H9 (cell line): Measurements from ENCODE around the gene DPM2. TPM values are rescaled to one million over a fixed set of nuclear protein-coding genes. Genes with fewer than 3 reads are reported as not detected.
A peak's percentile ranks its signal among the peaks of the same experiment; 100 is the strongest.

Experiments
- DNase-seq: peaks from one replicate; pipeline ENCODE4 v3.0.0-alpha.2; 2017
- H2AFZ ChIP-seq: one replicate; pipeline ENCODE4 v1.6.1; 2013; ENCODE audit warnings: mild to moderate bottlenecking, low read length, control low read depth, moderate library complexity
- H2AK5ac ChIP-seq: 2 replicates; pipeline ENCODE4 v1.6.1; 2013; ENCODE audit warnings: low read length, control low read depth, mixed read lengths; ENCODE audit not compliant: insufficient read length
- H2BK120ac ChIP-seq: one replicate; pipeline ENCODE4 v1.6.1; 2013; ENCODE audit warnings: low read depth, mild to moderate bottlenecking, low read length, control low read depth, inconsistent platforms; ENCODE audit not compliant: poor library complexity, severe bottlenecking
- H2BK12ac ChIP-seq: 2 replicates; pipeline ENCODE4 v1.6.1; 2013; ENCODE audit warnings: low read length, control low read depth, mixed read lengths, low read depth; ENCODE audit not compliant: insufficient read length
- H2BK15ac ChIP-seq: 2 replicates; pipeline ENCODE4 v1.6.1; 2013; ENCODE audit warnings: low read depth, low read length, control low read depth
- H2BK20ac ChIP-seq: one replicate; pipeline ENCODE4 v1.6.1; 2013; ENCODE audit warnings: low read depth, mild to moderate bottlenecking, low read length, control low read depth, inconsistent platforms; ENCODE audit not compliant: poor library complexity, severe bottlenecking
- H2BK5ac ChIP-seq: 2 replicates; pipeline ENCODE4 v1.6.1; 2013; ENCODE audit warnings: low read length, control low read depth, mixed read lengths; ENCODE audit not compliant: insufficient read length
- H3K14ac ChIP-seq: 2 replicates; pipeline ENCODE4 v1.6.1; 2013; ENCODE audit warnings: low read length, control low read depth; ENCODE audit not compliant: insufficient read depth
- H3K18ac ChIP-seq: 2 replicates; pipeline ENCODE4 v1.6.1; 2013; ENCODE audit warnings: low read depth, mild to moderate bottlenecking, mixed read lengths, low read length, control low read depth; ENCODE audit not compliant: insufficient read length
- H3K23ac ChIP-seq: 2 replicates; pipeline ENCODE4 v1.6.1; 2013; ENCODE audit warnings: low read length, control low read depth, mixed read lengths, low read depth; ENCODE audit not compliant: insufficient read length
- H3K23me2 ChIP-seq: 2 replicates; pipeline ENCODE4 v1.6.1; 2013; ENCODE audit warnings: low read depth, mild to moderate bottlenecking, mixed read lengths, low read length, control low read depth; ENCODE audit not compliant: insufficient read length, poor library complexity, severe bottlenecking
- H3K27ac ChIP-seq: 2 replicates; pipeline ENCODE4 v1.5.1; 2013; ENCODE audit warnings: low read length, control low read depth, mixed read lengths, low read depth; ENCODE audit not compliant: insufficient read length
- H3K27me3 ChIP-seq: 2 replicates; pipeline ENCODE4 v1.6.1; 2013; ENCODE audit warnings: low read length, control low read depth, inconsistent platforms; ENCODE audit not compliant: insufficient read depth
- H3K4ac ChIP-seq: 2 replicates; pipeline ENCODE4 v1.6.1; 2013; ENCODE audit warnings: low read depth, mild to moderate bottlenecking, control low read depth, inconsistent platforms, low read length, moderate library complexity
- H3K4me1 ChIP-seq: 2 replicates; pipeline ENCODE4 v1.6.1; 2013; ENCODE audit warnings: low read length, control low read depth, inconsistent platforms; ENCODE audit not compliant: insufficient read depth
- H3K4me2 ChIP-seq: 2 replicates; pipeline ENCODE4 v1.6.1; 2013; ENCODE audit warnings: low read length, control low read depth, mixed read lengths; ENCODE audit not compliant: insufficient read length, insufficient read depth
- H3K56ac ChIP-seq: 2 replicates; pipeline ENCODE4 v1.6.1; 2013; ENCODE audit warnings: low read depth, mild to moderate bottlenecking, mixed read lengths, low read length, control low read depth; ENCODE audit not compliant: insufficient read length
- H3K79me1 ChIP-seq: 2 replicates; pipeline ENCODE4 v1.6.1; 2013; ENCODE audit warnings: low read depth, mild to moderate bottlenecking, moderate library complexity, low read length, control low read depth, inconsistent platforms; ENCODE audit not compliant: insufficient read depth, poor library complexity, severe bottlenecking
- H3K79me2 ChIP-seq: 2 replicates; pipeline ENCODE4 v1.6.1; 2013; ENCODE audit warnings: low read length, control low read depth, inconsistent platforms; ENCODE audit not compliant: insufficient read depth
- H3K9ac ChIP-seq: 2 replicates; pipeline ENCODE4 v1.6.1; 2013; ENCODE audit warnings: low read length, control low read depth, mixed read lengths; ENCODE audit not compliant: insufficient read length; ENCODE audit errors: extremely low read depth
- H3K9me3 ChIP-seq: one replicate; pipeline ENCODE4 v1.6.1; 2013; ENCODE audit warnings: low read depth, low read length, inconsistent platforms; ENCODE audit not compliant: control insufficient read depth
- H3T11ph ChIP-seq: one replicate; pipeline ENCODE4 v1.6.1; 2013; ENCODE audit warnings: mild to moderate bottlenecking, low read length, control low read depth, inconsistent platforms
- H4K20me1 ChIP-seq: one replicate; pipeline ENCODE4 v1.6.1; 2013; ENCODE audit not compliant: control insufficient read depth, insufficient read length, insufficient read depth
- H4K5ac ChIP-seq: 2 replicates; pipeline ENCODE4 v1.6.1; 2013; ENCODE audit warnings: low read depth, mild to moderate bottlenecking, mixed read lengths, low read length, control low read depth; ENCODE audit not compliant: insufficient read length
- H4K8ac ChIP-seq: replicated peaks from 2 replicates; pipeline ENCODE4 v1.6.1; 2013; ENCODE audit warnings: low read length, control low read depth, mixed read lengths, low read depth; ENCODE audit not compliant: insufficient read length
- H4K91ac ChIP-seq: 2 replicates; pipeline ENCODE4 v1.6.1; 2013; ENCODE audit warnings: low read depth, mild to moderate bottlenecking, moderate library complexity, mixed read lengths, low read length, control low read depth; ENCODE audit not compliant: insufficient read length
- H3K27ac Mint-ChIP-seq, 3 experiments: 2 replicates in 2 of 3; 3 replicates in 1 of 3; pipeline ENCODE4 v1.8.0; 2020 to 2021; ENCODE audit warnings: mixed read lengths in 3 of 3, mild to moderate bottlenecking in 1 of 3, moderate library complexity in 1 of 3
- H3K27me3 Mint-ChIP-seq: 2 replicates; pipeline ENCODE4 v1.8.0; 2021; ENCODE audit warnings: low read depth, mild to moderate bottlenecking, moderate library complexity, mixed read lengths
- H3K36me3 Mint-ChIP-seq, 3 experiments: 2 replicates in 2 of 3; 3 replicates in 1 of 3; pipeline ENCODE4 v1.8.0; 2020 to 2021; ENCODE audit warnings: low read depth in 3 of 3, mixed read lengths in 3 of 3; ENCODE audit not compliant: insufficient read depth in 1 of 3
- H3K4me1 Mint-ChIP-seq, 2 experiments: 2 replicates each; pipeline ENCODE4 v1.8.0; 2020; ENCODE audit warnings: mixed read lengths in 2 of 2
- H3K4me3 Mint-ChIP-seq, 2 experiments: 2 replicates in 1 of 2; 3 replicates in 1 of 2; pipeline ENCODE4 v1.8.0; 2020 to 2021; ENCODE audit warnings: mild to moderate bottlenecking in 2 of 2, mixed read lengths in 2 of 2, moderate library complexity in 1 of 2
- H3K9me3 Mint-ChIP-seq, 2 experiments: 2 replicates in 1 of 2; 3 replicates in 1 of 2; pipeline ENCODE4 v1.8.0; 2020; ENCODE audit warnings: mild to moderate bottlenecking in 2 of 2, mixed read lengths in 2 of 2, moderate library complexity in 1 of 2
- CTCF ChIP-seq: fragments of 200-600 bp; sonication (generic); conservative IDR thresholded peaks from 3 replicates; pipeline ENCODE4 v1.8.0; 2021; ENCODE audit warnings: antibody characterized with exemption, mild to moderate bottlenecking
- WGBS: extraction: QIAGEN DNeasy Blood & Tissue Kit; methylation state at CpG from one replicate; pipeline ENCODE4 v1.1.7; 2013; ENCODE audit warnings: missing lambda C conversion rate, low lambda C conversion rate, mixed read lengths; ENCODE audit not compliant: insufficient read length; ENCODE audit errors: extremely low coverage; 5-methylcytosine and 5-hydroxymethylcytosine counted together
- total RNA-seq: library from RNA; stranded (reverse); gene quantifications from 2 replicates; pipeline ENCODE4 v1.2.1, GENCODE V29; 2021

DPM2 gene
- total RNA-seq, 1 experiment from 2014 or later: 46.1 TPM

DNA sequence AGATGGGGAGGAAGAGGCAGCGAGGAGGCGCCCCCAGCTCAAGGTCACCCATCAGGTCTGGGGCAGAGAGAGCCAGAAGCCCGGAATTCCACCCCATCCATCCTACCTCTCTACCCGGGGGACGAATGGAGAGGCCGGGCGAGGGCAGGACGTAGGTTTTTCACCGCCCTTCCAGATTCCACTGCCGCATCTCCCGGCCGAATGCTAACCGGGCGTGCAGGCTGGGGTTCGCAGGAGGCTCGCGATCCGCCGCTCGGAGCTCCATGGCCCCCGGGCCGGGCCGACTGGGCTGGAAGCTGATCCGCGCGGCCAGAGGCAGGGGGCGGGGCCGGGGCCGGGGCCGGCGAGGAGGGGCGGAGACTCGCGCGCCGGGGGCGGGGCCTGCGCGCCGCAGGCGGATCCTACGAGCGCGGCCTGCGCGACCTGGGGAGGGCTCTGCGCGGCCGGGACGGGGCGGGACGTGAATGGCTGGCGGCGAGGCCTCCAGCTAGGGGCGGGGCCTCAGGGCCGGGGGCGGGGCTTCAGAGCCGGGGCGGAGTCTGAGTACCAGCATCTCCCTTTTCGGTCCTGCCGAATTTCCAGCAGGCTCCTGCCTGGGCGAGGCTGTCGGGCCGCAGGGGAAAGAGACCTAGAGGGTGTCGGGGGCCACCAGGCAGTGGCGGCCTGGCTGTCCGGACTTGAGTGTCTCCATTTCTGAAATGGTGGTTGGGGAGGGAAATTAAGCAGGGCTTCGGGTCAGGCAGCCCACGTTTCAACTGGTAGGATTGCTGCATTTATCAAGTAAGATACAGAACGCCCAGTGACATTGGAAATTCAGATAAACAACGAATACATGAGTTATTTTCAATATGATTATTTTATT, 20.7 kb downstream of the DPM2 start, which contains the start of gene ST6GALNAC4:
Gene ST6GALNAC4 (minus strand): TSS at position 322 of the 862 bp plus-strand sequence. CDS start 622 bp downstream, outside the sequence.
- no peaks in the 10 kb centered on the region; a peak in 1 of 5 replicates for H3K9me3 Mint-ChIP-seq
- WGBS: no CpG with 5 or more reads among the region's 71 CpGs
- H3K4me2 ChIP-seq: peak within 1 kb of the TSS; percentile 61
- H3T11ph ChIP-seq: no peak within 1 kb of the TSS
- H3K27ac Mint-ChIP-seq: peak within 1 kb of the TSS in 1 of 3 experiments; percentile 62; a peak in 1 of 7 replicates
- H3K27me3 ChIP-seq: peaks cover 2% of the 10 kb centered on the region; the same call in 1 of the 2 replicates
- H2BK12ac ChIP-seq: no peak within 1 kb of the TSS
- H3K27ac ChIP-seq: no peak within 1 kb of the TSS
- TF ChIP-seq CTCF: no peak
- H3K23me2 ChIP-seq: peaks cover 5% of the 10 kb centered on the region
- H2BK20ac ChIP-seq: no peak within 1 kb of the TSS
- H3K4me1 ChIP-seq: peaks cover 2% of the 10 kb centered on the region; the same call in 1 of the 2 replicates
- no peak within 1 kb of the TSS for H3K4ac ChIP-seq
- H4K91ac ChIP-seq: no peak within 1 kb of the TSS
- no peak within 1 kb of the TSS for H2BK15ac ChIP-seq
- H2AFZ ChIP-seq: no peak within 1 kb of the TSS
- H4K5ac ChIP-seq: no peak within 1 kb of the TSS
- H3K4me1 Mint-ChIP-seq: peaks cover 15 to 17% of the 10 kb centered on the region in 2 experiments
- no peaks in the 10 kb centered on the region for H3K79me2 ChIP-seq
- no peaks in the 10 kb centered on the region for H3K79me1 ChIP-seq
- no peak within 1 kb of the TSS for H3K9ac ChIP-seq
- H3K23ac ChIP-seq: no peak within 1 kb of the TSS
- no peak within 1 kb of the TSS; the same call in 1 of the 2 replicates for H3K14ac ChIP-seq
- H3K9me3 ChIP-seq: no peaks in the 10 kb centered on the region
- H3K4me3 Mint-ChIP-seq: peak within 1 kb of the TSS; percentile 67 to 88
- H3K36me3 Mint-ChIP-seq: peaks cover 2 to 12% (median 5%) of the 10 kb centered on the region in 3 experiments
- H2AK5ac ChIP-seq: no peak within 1 kb of the TSS
- H3K27me3 Mint-ChIP-seq: peaks cover 21% of the 10 kb centered on the region
- no peak within 1 kb of the TSS for H4K8ac ChIP-seq
- H3K56ac ChIP-seq: no peak within 1 kb of the TSS
- no peak within 1 kb of the TSS for H3K18ac ChIP-seq
- H2BK120ac ChIP-seq: no peak within 1 kb of the TSS
- no peak within 1 kb of the TSS for H2BK5ac ChIP-seq
- DNase-seq: peak; percentile 97
- peaks cover 2% of the 10 kb centered on the region for H4K20me1 ChIP-seq
